Upper lobe of right lung (tissue), 1 donor: Measurements from ENCODE around the gene KRTAP9-4. TPM values are rescaled to one million over a fixed set of nuclear protein-coding genes. Genes with fewer than 3 reads are reported as not detected.

Experiments
- ATAC-seq: fragments of 200-7000 bp; cut with Tn5 transposase; one replicate; pipeline ENCODE4 v1.9.1; 2020; ENCODE audit warnings: mild to moderate bottlenecking, moderate library complexity
- DNase-seq: peaks from one replicate; pipeline ENCODE4 v3.0.0-alpha.2; 2020
- H3K27ac ChIP-seq: fragments of 200-600 bp; one replicate; pipeline ENCODE4 v1.8.0; 2022
- H3K27me3 ChIP-seq: fragments of 200-600 bp; one replicate; pipeline ENCODE4 v1.8.0; 2022; ENCODE audit warnings: mild to moderate bottlenecking
- H3K36me3 ChIP-seq: fragments of 200-600 bp; one replicate; pipeline ENCODE4 v1.8.0; 2022
- H3K4me1 ChIP-seq: fragments of 200-600 bp; one replicate; pipeline ENCODE4 v1.8.0; 2022
- H3K4me3 ChIP-seq: fragments of 200-600 bp; one replicate; pipeline ENCODE4 v1.8.0; 2022; ENCODE audit warnings: mild to moderate bottlenecking
- H3K9me3 ChIP-seq: fragments of 200-600 bp; one replicate; pipeline ENCODE4 v1.8.0; 2022
- intact Hi-C: fragments of 100-400 bp; cut with DNase I; formaldehyde crosslinking; loops from one replicate; pipeline ENCODE4 v1.11.0; 2022
- total RNA-seq: library from RNA; stranded (reverse); fragmentation: NEBNext Ultra II Directional; extraction: Animal tissue kit (Norgen Biotek cat#: 25700); gene quantifications from one replicate; pipeline ENCODE4 v1.2.1, GENCODE V29; 2021
- TF ChIP-seq, protein P1 (sequence below): fragments of 200-600 bp; IDR thresholded peaks from one replicate; pipeline ENCODE4 v1.8.0; 2022; ENCODE audit warnings: antibody characterized with exemption
- donor health status: DM: no; HTN: yes; CAD: no; lungs with severe emphysema.

Gene KRTAP9-4
- total RNA-seq, 1 donor from 2014 or later: not detected

DNA sequence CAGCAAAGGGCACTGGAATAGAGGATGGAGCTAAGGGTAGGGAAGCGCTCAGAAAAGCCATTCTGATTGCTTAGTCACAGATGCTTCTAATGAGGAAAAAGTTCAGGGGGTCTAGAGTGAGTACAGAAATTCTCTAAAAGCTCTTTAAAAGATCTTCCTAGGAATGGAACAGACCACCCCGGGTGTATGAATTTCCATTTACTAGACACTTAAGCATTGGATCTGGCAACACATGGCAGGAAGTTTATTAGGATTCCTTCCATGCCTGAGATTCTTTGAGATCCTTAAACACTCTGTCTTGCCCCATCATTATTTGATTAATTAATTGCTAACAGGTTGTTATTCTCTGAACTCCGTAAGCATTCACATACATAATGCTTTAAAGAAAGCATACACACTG is 34.6 kb downstream of the KRTAP9-4 start:
- TF ChIP-seq, protein P1, sequence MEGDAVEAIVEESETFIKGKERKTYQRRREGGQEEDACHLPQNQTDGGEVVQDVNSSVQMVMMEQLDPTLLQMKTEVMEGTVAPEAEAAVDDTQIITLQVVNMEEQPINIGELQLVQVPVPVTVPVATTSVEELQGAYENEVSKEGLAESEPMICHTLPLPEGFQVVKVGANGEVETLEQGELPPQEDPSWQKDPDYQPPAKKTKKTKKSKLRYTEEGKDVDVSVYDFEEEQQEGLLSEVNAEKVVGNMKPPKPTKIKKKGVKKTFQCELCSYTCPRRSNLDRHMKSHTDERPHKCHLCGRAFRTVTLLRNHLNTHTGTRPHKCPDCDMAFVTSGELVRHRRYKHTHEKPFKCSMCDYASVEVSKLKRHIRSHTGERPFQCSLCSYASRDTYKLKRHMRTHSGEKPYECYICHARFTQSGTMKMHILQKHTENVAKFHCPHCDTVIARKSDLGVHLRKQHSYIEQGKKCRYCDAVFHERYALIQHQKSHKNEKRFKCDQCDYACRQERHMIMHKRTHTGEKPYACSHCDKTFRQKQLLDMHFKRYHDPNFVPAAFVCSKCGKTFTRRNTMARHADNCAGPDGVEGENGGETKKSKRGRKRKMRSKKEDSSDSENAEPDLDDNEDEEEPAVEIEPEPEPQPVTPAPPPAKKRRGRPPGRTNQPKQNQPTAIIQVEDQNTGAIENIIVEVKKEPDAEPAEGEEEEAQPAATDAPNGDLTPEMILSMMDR: no peak
- ATAC-seq: no peak
- H3K4me1 ChIP-seq: no peaks in the 10 kb centered on the region

DNA sequence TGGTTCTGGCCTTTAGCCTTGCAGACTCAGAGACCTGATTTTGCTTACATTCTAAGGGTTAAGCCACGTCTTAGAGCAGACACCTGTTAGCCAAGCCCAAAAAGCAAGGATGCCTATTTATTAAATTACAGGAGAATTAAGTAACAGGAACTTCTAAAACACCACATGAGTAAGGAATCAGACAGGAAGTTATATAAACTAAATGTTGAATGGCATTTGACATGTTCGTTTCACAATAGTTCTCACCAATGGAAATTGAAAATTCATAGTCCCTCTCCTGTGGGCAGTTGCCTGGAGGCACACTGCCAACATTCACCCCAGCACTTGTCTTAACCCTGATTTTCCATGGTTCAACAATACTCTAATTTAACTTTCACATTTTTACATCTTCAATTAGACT is 35.1 kb downstream of the KRTAP9-4 start:
- no peaks in the 10 kb centered on the region for H3K36me3 ChIP-seq
- no peak overlapping the region for H3K4me3 ChIP-seq
- no peaks in the 10 kb centered on the region for H3K4me1 ChIP-seq
- H3K27ac ChIP-seq: no peak overlapping the region
- ATAC-seq (no peak), DNase-seq (no peak)
- no peaks in the 10 kb centered on the region for H3K27me3 ChIP-seq
- no peaks in the 10 kb centered on the region for H3K9me3 ChIP-seq
- TF ChIP-seq, protein P1: no peak
- intact Hi-C loops: no loop called here

More for the DNA sequence above, 34.6 kb downstream of the KRTAP9-4 start:
- intact Hi-C loops: no loop called here
- DNase-seq: no peak
- Histone ChIP-seq H3K36me3 (no peaks in the 10 kb centered on the region), H3K4me3 (no peak overlapping the region), H3K27ac (no peak overlapping the region), H3K9me3 (no peaks in the 10 kb centered on the region), H3K27me3 (no peaks in the 10 kb centered on the region)

- no peak for ATAC-seq
Observed at GRCh38 chr17:41287050-41287449, 37.6 kb downstream of the KRTAP9-4 start.

DNA sequence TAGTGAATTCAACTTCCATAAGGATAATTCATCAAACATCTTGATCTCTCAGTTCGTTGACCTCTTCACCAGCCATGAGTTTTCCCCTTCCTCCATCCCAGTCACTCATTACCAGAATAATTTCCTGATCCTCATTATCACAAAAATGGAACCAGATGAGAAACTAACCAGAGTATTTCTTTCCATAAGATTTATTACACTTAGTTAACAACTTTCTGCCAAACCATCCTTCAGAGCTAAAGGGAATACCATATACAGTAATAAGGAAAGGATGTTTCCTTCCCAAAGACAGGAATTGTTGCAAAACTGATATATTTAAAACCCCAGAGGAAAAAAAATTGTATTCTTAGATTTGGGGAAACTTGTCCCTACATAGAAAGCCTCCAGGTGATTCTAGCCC is 44.5 kb downstream of the KRTAP9-4 start:
- Histone ChIP-seq H3K36me3 (no peaks in the 10 kb centered on the region), H3K4me1 (no peaks in the 10 kb centered on the region), H3K27me3 (no peaks in the 10 kb centered on the region), H3K4me3 (no peak overlapping the region), H3K27ac (no peak overlapping the region), H3K9me3 (no peaks in the 10 kb centered on the region)
- no peak for DNase-seq
- ATAC-seq: no peak
- intact Hi-C loops: no loop called here
- TF ChIP-seq, protein P1: no peak

More at GRCh38 chr17:41287050-41287449, 37.6 kb downstream of the KRTAP9-4 start:
- no peak for DNase-seq
- no peaks in the 10 kb centered on the region for H3K27me3 ChIP-seq
- TF ChIP-seq, protein P1: no peak
- H3K9me3 ChIP-seq: no peaks in the 10 kb centered on the region
- intact Hi-C loops: no loop called here
- H3K36me3 ChIP-seq: no peaks in the 10 kb centered on the region
- H3K4me1 ChIP-seq: no peaks in the 10 kb centered on the region
- no peak overlapping the region for H3K27ac ChIP-seq
- H3K4me3 ChIP-seq: no peak overlapping the region

- no peak overlapping the region for H3K27ac ChIP-seq
- intact Hi-C loops: no loop called here
- no peaks in the 10 kb centered on the region for H3K36me3 ChIP-seq
- TF ChIP-seq, protein P1: no peak
- no peaks in the 10 kb centered on the region for H3K9me3 ChIP-seq
- H3K4me3 ChIP-seq: no peak overlapping the region
- no peaks in the 10 kb centered on the region for H3K27me3 ChIP-seq
- DNase-seq (no peak), ATAC-seq (no peak)
- H3K4me1 ChIP-seq: no peaks in the 10 kb centered on the region
Observed at GRCh38 chr17:41296846-41297245, 47.4 kb downstream of the KRTAP9-4 start.
